SJSA1 (cell line): ENCODE data around the gene FAM83G. TPM values are rescaled to one million over a fixed set of nuclear protein-coding genes. Genes with fewer than 3 reads are reported as not detected.

Source experiments
- total RNA-seq: library from RNA; depleted of rRNA; stranded (reverse); fragments of >200 nt; shearing (Covaris generic); gene quantifications from 2 replicates; pipeline ENCODE4 v1.2.3, GENCODE V29; 2014; rRNA removed

FAM83G gene
- total RNA-seq, 1 experiment from 2014 or later: 6.7 TPM

Other genes starting within 250 kb of the FAM83G start
- 105 and 144 TPM in 2 replicates for gene TVP23B, start 223.6 kb downstream of the FAM83G start, total RNA-seq
- 37.1 and 59.9 TPM in 2 replicates for gene PRPSAP2, start 146.6 kb downstream of the FAM83G start, total RNA-seq
- 0.13 TPM in 1 of 2 replicates, not detected in the other for gene SLC5A10, start 52.6 kb downstream of the FAM83G start, total RNA-seq
- gene GRAP, start 42.2 kb upstream of the FAM83G start, total RNA-seq: 1.1 and 3.0 TPM in 2 replicates
- not detected in 2 replicates for gene GRAPL, start 122.8 kb upstream of the FAM83G start, total RNA-seq
- gene EPN2, start 232.6 kb upstream of the FAM83G start, total RNA-seq: 15.7 and 19.9 TPM in 2 replicates